ENCODE data around the gene LSAMP. TPM values are rescaled to one million over a fixed set of nuclear protein-coding genes. Genes with fewer than 3 reads are reported as not detected.

The LSAMP gene
- total and polyA plus RNA-seq, 2 of the 8 experiments (the other 6 are each of a cell fraction or from before 2014, with no cell fraction given) = 1.8 to 5.7 TPM

- Histone ChIP-seq H3K79me2 (ENCODE audit: control insufficient read depth in 1 of 2, insufficient read depth in 2 of 2, low read length in 2 of 2) (no peaks in the 10 kb centered on the region), H2BK5ac (ENCODE audit: low read depth, low read length) (no peak overlapping the region), H3K9ac (replicated peaks in 1 of 4; ENCODE audit: extremely low read depth in 1 of 4, low read depth in 3 of 4, low read length in 3 of 4) (no peak overlapping the region), H2AFZ (ENCODE audit: low read length) (no peak overlapping the region), H3K14ac (ENCODE audit: insufficient read length) (no peak overlapping the region), H4K91ac (replicated peaks; ENCODE audit: insufficient read length, low read length) (no peak overlapping the region), H3K4me2 (ENCODE audit: insufficient read depth in 1 of 2, low read depth in 2 of 2, low read length in 2 of 2) (no peak overlapping the region), H3K4ac (replicated peaks; ENCODE audit: insufficient read length, low read depth, low read length) (no peak overlapping the region), H3K79me1 (ENCODE audit: low read depth, low read length) (no peaks in the 10 kb centered on the region), H2BK120ac (replicated peaks; ENCODE audit: low read depth, low read length) (no peak overlapping the region), H3K36me3 (ENCODE audit: control insufficient read depth in 2 of 4, insufficient read depth in 4 of 4, low read length in 3 of 4) (no peaks in the 10 kb centered on the region), H3K4me3 (ENCODE audit: extremely low read depth in 1 of 4, insufficient read depth in 2 of 4, low read depth in 3 of 4, low read length in 4 of 4) (no peak overlapping the region), H3K56ac (replicated peaks; ENCODE audit: insufficient read length, low read depth, low read length) (no peak overlapping the region), H3K9me3 (ENCODE audit: insufficient read depth in 2 of 2, low read depth in 1 of 2, low read length in 1 of 2) (no peaks in the 10 kb centered on the region), H2BK15ac (ENCODE audit: low read length) (no peak overlapping the region), H3K27me3 (replicated peaks in 1 of 4; ENCODE audit: control insufficient read depth in 3 of 4, extremely low read depth in 1 of 4, insufficient read depth in 3 of 4, low read length in 3 of 4) (no peaks in the 10 kb centered on the region), H2AK5ac (ENCODE audit: low read depth, low read length) (no peak overlapping the region), H3K18ac (ENCODE audit: extremely low read depth, low read length) (no peak overlapping the region), H4K20me1 (replicated peaks in 1 of 2; ENCODE audit: control insufficient read depth in 1 of 2, insufficient read depth in 2 of 2, low read length in 2 of 2) (no peaks in the 10 kb centered on the region), H4K8ac (ENCODE audit: extremely low read depth, insufficient read depth, low read length) (no peak overlapping the region), H2BK20ac (ENCODE audit: low read length) (no peak overlapping the region), H2BK12ac (ENCODE audit: low read depth, low read length) (no peak overlapping the region), H3K23me2 (ENCODE audit: low read depth, low read length) (no peaks in the 10 kb centered on the region), H3K23ac (ENCODE audit: insufficient read length) (no peak overlapping the region), H3K27ac (ENCODE audit: low read depth, low read length) (no peak overlapping the region), H4K5ac (ENCODE audit: insufficient read length, low read depth, low read length) (no peak overlapping the region), H3K4me1 (replicated peaks in 1 of 4; ENCODE audit: control insufficient read depth in 3 of 4, insufficient read depth in 4 of 4, low read length in 3 of 4) (no peaks in the 10 kb centered on the region)
- POLR2A ChIA-PET (ENCODE audit: partially characterized antibody) = no interaction called here
- FAIRE-seq (no peak), DNase-seq (ENCODE audit: low read depth in 1 of 2, low spot score in 2 of 2) (no peak)
- 72% methylated on average over 4 of the region's 4 CpGs; no CpG with 5 or more reads in 1 of the 2 experiments for WGBS, 2 experiments (ENCODE audit: extremely low coverage in 1 of 2, insufficient coverage in 1 of 2, insufficient read length in 1 of 2, insufficient replicate concordance in 2 of 2, low coverage in 1 of 2, low lambda C conversion rate in 2 of 2, missing lambda C conversion rate in 1 of 2)
- CTCF ChIA-PET (ENCODE audit: partially characterized antibody) = no interaction called here
- no peak for TF ChIP-seq HDAC2 (IDR thresholded peaks at IDR 0.05; ENCODE audit: borderline replicate concordance in 1 of 2, low read depth in 2 of 2, low read length in 2 of 2)
- TF ChIP-seq POLR2A (IDR thresholded peaks at IDR 0.05; ENCODE audit: control extremely low read depth in 1 of 2, low read depth in 2 of 2, low read length in 2 of 2) = no peak
- TF ChIP-seq GABPA (IDR thresholded peaks at IDR 0.05; ENCODE audit: borderline replicate concordance, insufficient read depth, low read length) = no peak
- TF ChIP-seq ASH2L (IDR thresholded peaks at IDR 0.05; ENCODE audit: low read length) = no peak
- TF ChIP-seq ATF2 (IDR thresholded peaks at IDR 0.05; ENCODE audit: low read length) = no peak
- no peak for TF ChIP-seq POU5F1 (IDR thresholded peaks at IDR 0.05; ENCODE audit: low read depth, low read length)
- TF ChIP-seq TEAD4 (IDR thresholded peaks at IDR 0.05; ENCODE audit: low read depth, low read length) = no peak
- TF ChIP-seq BRCA1 (IDR thresholded peaks at IDR 0.05; ENCODE audit: low read depth, low read length) = no peak
Measured at GRCh38 chr3:116051040-116051439, 394.2 kb downstream of the LSAMP start.

All from H1 (cell line).